HepG2 (cell line): Measurements from ENCODE around the gene OLAH. TPM values are rescaled to one million over a fixed set of nuclear protein-coding genes. Genes with fewer than 3 reads are reported as not detected.

Experiments
- ARNT2 ChIP-seq: sonication (generic); formaldehyde crosslinking; IDR thresholded peaks from 2 replicates; pipeline ENCODE4 v1.8.0; 2022; ENCODE audit warnings: mild to moderate bottlenecking, low read depth, missing genetic modification reagents, moderate library complexity
- HDAC1 ChIP-seq: sonication (generic); formaldehyde crosslinking; IDR thresholded peaks from 2 replicates; pipeline ENCODE4 v1.5.1; 2020; ENCODE audit warnings: mild to moderate bottlenecking, missing genetic modification reagents
- KAT7 ChIP-seq: IDR thresholded peaks from 2 replicates; pipeline ENCODE4 v1.6.1; 2018; ENCODE audit warnings: borderline replicate concordance, missing compliant biosample characterization
- KDM2A ChIP-seq: sonication (generic); formaldehyde crosslinking; IDR thresholded peaks from 2 replicates; pipeline ENCODE4 v1.4.0; 2020; ENCODE audit warnings: low read depth, missing genetic modification reagents, borderline replicate concordance
- KLF12 ChIP-seq: sonication (generic); formaldehyde crosslinking; IDR thresholded peaks from 2 replicates; pipeline ENCODE4 v1.4.0; 2020; ENCODE audit warnings: missing genetic modification reagents, borderline replicate concordance
- ONECUT2 ChIP-seq: sonication (generic); formaldehyde crosslinking; IDR thresholded peaks from 2 replicates; pipeline ENCODE4 v1.4.0; 2020; ENCODE audit warnings: missing genetic modification reagents
- PHF8 ChIP-seq: sonication (generic); formaldehyde crosslinking; IDR thresholded peaks from 2 replicates; pipeline ENCODE4 v1.5.0; 2020; ENCODE audit warnings: missing genetic modification reagents
- SNRNP70 ChIP-seq: fragments of 200-400 bp; formaldehyde crosslinking; IDR thresholded peaks from 2 replicates; pipeline ENCODE4 v1.6.1; 2017; ENCODE audit warnings: mild to moderate bottlenecking, low read depth, low read length, moderate library complexity
- SSRP1 ChIP-seq: IDR thresholded peaks from 2 replicates; pipeline ENCODE4 v1.6.1; 2016; ENCODE audit warnings: control low read depth
- TSC22D2 ChIP-seq: sonication (generic); formaldehyde crosslinking; IDR thresholded peaks from 2 replicates; pipeline ENCODE4 v1.5.1; 2020; ENCODE audit warnings: missing genetic modification reagents, mild to moderate bottlenecking, borderline replicate concordance
- ZNF230 ChIP-seq: sonication (generic); formaldehyde crosslinking; IDR thresholded peaks from 2 replicates; pipeline ENCODE4 v1.4.0; 2020; ENCODE audit warnings: mild to moderate bottlenecking, missing genetic modification reagents
- ZNF354B ChIP-seq: sonication (generic); formaldehyde crosslinking; IDR thresholded peaks from 2 replicates; pipeline ENCODE4 v1.8.0; 2022; ENCODE audit warnings: mild to moderate bottlenecking, missing genetic modification reagents
- ZNF430 ChIP-seq: sonication (generic); formaldehyde crosslinking; IDR thresholded peaks from 2 replicates; pipeline ENCODE4 v1.9.0; 2021; ENCODE audit warnings: mild to moderate bottlenecking, missing genetic modification reagents
- ZNF605 ChIP-seq: sonication (generic); formaldehyde crosslinking; IDR thresholded peaks from 2 replicates; pipeline ENCODE4 v1.8.0; 2022; ENCODE audit warnings: mild to moderate bottlenecking, missing genetic modification reagents
- ZNF629 ChIP-seq: sonication (generic); formaldehyde crosslinking; conservative IDR thresholded peaks from 2 replicates; pipeline ENCODE4 v1.5.0; 2020; ENCODE audit warnings: missing genetic modification reagents
- ZNF644 ChIP-seq: IDR thresholded peaks from 2 replicates; pipeline ENCODE4 v1.6.1; 2016; ENCODE audit warnings: low read depth
- polyA plus RNA-seq, 8 experiments: library from polyadenylated mRNA; depleted of rRNA in 3 of 8; stranded (reverse) in 7 of 8; unstranded in 1 of 8; fragments of >200 nt; fragmentation: Illumina TruSeq in 4 of 8; extraction: Trizol in 4 of 8; gene quantifications; 2 replicates each; pipeline versions ENCODE4 v1.2.1 to v1.2.3, GENCODE V29; 2011 to 2016; ENCODE audit warnings: low read depth in 4 of 8, missing spikeins in 1 of 8, mixed read lengths in 1 of 8; ENCODE audit not compliant: insufficient read depth in 1 of 8
- total RNA-seq, 5 experiments: library from RNA; depleted of rRNA; stranded (reverse); fragments of >200 nt; fragmentation: Illumina TruSeq; extraction: Trizol; gene quantifications; 2 replicates each; pipeline ENCODE4 v1.2.3, GENCODE V29; 2016; ENCODE audit warnings: low read depth in 1 of 5
- TF ChIP-seq, protein P1 (sequence below): sonication (generic); formaldehyde crosslinking; IDR thresholded peaks from 2 replicates; pipeline ENCODE4 v1.5.1; 2020; ENCODE audit warnings: missing genetic modification reagents, mild to moderate bottlenecking, borderline replicate concordance
- TF ChIP-seq, protein P2 (sequence below), 2 experiments: fragments of 450-650 bp in 1 of 2; sonication (generic) in 1 of 2; formaldehyde crosslinking in 1 of 2; IDR thresholded peaks; 2 replicates each; pipeline versions ENCODE4 v1.6.1 to v1.8.0; 2016 to 2022; ENCODE audit warnings: antibody characterized with exemption in 1 of 2, mild to moderate bottlenecking in 1 of 2, missing genetic modification reagents in 1 of 2

The OLAH gene
- total and polyA plus RNA-seq, 2 of the 13 experiments (the other 11 are each of a cell fraction or from before 2014, with no cell fraction given): 0.13 TPM; not detected in 1

DNA sequence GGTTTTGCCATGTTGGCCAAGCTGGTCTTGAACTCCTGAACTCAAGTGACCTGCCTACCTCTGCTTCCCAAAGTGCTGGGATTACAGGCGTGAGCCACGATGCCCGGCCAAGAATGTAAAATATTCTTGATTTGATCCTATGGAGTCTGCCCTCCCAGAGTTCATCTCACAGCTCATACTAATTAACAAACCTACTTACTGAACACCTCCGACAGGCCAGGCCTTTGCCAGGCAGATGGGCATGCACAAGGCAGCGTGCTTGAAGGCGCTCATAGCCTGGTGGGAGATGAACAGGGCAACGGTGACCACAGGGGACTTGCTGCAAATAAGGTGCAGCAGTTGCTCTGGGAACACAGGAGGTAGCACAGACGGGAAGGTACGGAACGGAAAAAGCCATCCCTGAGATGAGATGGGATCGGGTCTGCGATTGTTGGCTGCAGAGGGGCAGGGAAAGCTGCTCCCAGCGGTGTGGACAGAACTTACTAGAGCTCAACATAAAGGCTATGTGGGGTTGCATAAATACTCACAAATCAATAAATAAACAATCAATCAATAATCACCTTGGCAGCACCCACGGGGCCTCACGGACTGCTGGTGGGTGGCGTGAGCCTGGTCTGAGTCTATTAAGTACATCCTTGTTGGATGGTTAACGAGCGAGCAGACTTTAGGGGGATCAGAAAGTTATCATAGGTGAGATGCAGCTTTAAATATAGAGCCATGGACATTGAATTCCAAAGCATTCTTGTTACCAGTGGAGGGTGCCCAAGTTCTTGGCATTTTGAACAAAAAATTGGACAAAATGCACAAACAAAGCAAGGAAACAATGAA, 40.1 kb downstream of the OLAH start (continued):
- TF ChIP-seq KLF12: peak; percentile 54; the same call in 1 of the 2 replicates
- no peak for TF ChIP-seq ZNF644 (CRISPR knock-in tag)
- TF ChIP-seq KAT7 (CRISPR knock-in tag): no peak
- 0 out of 2 replicates have a peak, but pooled peaks have one; percentile 18 for TF ChIP-seq KDM2A (CRISPR knock-in tag)
- TF ChIP-seq ZNF354B (CRISPR knock-in tag): no peak
- TF ChIP-seq ZNF430 (CRISPR knock-in tag): 0 out of 2 replicates have a peak, but pooled peaks have one; percentile 49
- no peak for TF ChIP-seq ZNF629
- peak; percentile 24; the same call in 1 of the 2 replicates for TF ChIP-seq HDAC1
- TF ChIP-seq, protein P1, sequence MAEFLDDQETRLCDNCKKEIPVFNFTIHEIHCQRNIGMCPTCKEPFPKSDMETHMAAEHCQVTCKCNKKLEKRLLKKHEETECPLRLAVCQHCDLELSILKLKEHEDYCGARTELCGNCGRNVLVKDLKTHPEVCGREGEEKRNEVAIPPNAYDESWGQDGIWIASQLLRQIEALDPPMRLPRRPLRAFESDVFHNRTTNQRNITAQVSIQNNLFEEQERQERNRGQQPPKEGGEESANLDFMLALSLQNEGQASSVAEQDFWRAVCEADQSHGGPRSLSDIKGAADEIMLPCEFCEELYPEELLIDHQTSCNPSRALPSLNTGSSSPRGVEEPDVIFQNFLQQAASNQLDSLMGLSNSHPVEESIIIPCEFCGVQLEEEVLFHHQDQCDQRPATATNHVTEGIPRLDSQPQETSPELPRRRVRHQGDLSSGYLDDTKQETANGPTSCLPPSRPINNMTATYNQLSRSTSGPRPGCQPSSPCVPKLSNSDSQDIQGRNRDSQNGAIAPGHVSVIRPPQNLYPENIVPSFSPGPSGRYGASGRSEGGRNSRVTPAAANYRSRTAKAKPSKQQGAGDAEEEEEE (CRISPR knock-in tag): no peak
- 0 out of 2 replicates have a peak, but pooled peaks have one; percentile 54 for TF ChIP-seq ZNF230 (CRISPR knock-in tag)
- TF ChIP-seq, protein P2, sequence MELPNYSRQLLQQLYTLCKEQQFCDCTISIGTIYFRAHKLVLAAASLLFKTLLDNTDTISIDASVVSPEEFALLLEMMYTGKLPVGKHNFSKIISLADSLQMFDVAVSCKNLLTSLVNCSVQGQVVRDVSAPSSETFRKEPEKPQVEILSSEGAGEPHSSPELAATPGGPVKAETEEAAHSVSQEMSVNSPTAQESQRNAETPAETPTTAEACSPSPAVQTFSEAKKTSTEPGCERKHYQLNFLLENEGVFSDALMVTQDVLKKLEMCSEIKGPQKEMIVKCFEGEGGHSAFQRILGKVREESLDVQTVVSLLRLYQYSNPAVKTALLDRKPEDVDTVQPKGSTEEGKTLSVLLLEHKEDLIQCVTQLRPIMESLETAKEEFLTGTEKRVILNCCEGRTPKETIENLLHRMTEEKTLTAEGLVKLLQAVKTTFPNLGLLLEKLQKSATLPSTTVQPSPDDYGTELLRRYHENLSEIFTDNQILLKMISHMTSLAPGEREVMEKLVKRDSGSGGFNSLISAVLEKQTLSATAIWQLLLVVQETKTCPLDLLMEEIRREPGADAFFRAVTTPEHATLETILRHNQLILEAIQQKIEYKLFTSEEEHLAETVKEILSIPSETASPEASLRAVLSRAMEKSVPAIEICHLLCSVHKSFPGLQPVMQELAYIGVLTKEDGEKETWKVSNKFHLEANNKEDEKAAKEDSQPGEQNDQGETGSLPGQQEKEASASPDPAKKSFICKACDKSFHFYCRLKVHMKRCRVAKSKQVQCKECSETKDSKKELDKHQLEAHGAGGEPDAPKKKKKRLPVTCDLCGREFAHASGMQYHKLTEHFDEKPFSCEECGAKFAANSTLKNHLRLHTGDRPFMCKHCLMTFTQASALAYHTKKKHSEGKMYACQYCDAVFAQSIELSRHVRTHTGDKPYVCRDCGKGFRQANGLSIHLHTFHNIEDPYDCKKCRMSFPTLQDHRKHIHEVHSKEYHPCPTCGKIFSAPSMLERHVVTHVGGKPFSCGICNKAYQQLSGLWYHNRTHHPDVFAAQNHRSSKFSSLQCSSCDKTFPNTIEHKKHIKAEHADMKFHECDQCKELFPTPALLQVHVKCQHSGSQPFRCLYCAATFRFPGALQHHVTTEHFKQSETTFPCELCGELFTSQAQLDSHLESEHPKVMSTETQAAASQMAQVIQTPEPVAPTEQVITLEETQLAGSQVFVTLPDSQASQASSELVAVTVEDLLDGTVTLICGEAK (IDR thresholded peaks at IDR 0.05): no peak
- TF ChIP-seq, protein P2 (CRISPR knock-in tag; IDR thresholded peaks at IDR 0.05): no peak
- peak; percentile 72; the same call in 1 of the 2 replicates for TF ChIP-seq SSRP1 (CRISPR knock-in tag)
- TF ChIP-seq ARNT2 (CRISPR knock-in tag): 0 out of 2 replicates have a peak, but pooled peaks have one; percentile 9
- peak; percentile 50 for TF ChIP-seq PHF8
- no peak for TF ChIP-seq SNRNP70
- TF ChIP-seq ONECUT2 (CRISPR knock-in tag): peak; percentile 58; the same call in 1 of the 2 replicates
- no peak for TF ChIP-seq TSC22D2 (CRISPR knock-in tag)
- peak; percentile 71; the same call in 1 of the 2 replicates for TF ChIP-seq ZNF605
